ENCODE measurements around the gene PMF1.
"Not testable (repeated sequence)": the region's sequence is repeated elsewhere in the genome, so short reads cannot be mapped to it uniquely, and the experiment has no call there.

The PMF1 gene

DNA sequence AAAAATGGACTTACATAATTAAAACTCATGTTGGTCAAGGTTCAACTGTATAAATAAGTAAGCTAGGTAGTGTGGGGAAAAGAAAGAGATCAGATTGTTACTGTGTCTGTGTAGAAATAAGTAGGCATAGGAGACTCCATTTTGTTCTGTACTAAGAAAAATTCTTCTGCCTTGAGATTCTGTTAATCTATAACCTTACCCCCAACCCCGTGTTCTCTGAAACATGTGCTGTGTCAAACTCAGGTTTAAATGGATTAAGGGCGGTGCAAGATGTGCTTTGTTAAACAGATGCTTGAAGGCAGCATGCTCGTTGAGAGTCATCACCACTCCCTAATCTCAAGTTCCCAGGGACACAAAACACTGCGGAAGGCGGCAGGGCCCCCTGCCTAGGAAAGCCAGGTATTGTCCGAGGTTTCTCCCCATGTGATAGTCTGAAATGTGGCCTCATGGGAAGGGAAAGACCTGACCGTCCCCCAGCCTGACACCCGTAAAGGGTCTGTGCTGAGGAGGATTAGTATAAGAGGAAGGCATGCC lies 31.3 kb upstream of the PMF1 start:
- not testable (repeated sequence) for H3K27me3 ChIP-seq (ENCODE audit: control insufficient read depth, insufficient read depth, low read length); H3K36me3 ChIP-seq (ENCODE audit: control insufficient read depth, insufficient read depth, low read length)
- Histone ChIP-seq H3K27ac (ENCODE audit: low read depth, low read length) (peak overlapping the region; percentile 98), H3K9ac (ENCODE audit: low read length) (peak overlapping the region; percentile 86), H3K4me1 (ENCODE audit: control insufficient read depth, insufficient read depth, low read length) (peaks cover 51% of the 10 kb centered on the region), H3K9me3 (ENCODE audit: control insufficient read depth, insufficient read depth, low read depth, low read length) (peaks cover 11% of the 10 kb centered on the region; the same call in 1 of the 2 replicates), H3K4me3 (ENCODE audit: low read depth, low read length) (peak overlapping the region; percentile 36)

DNA sequence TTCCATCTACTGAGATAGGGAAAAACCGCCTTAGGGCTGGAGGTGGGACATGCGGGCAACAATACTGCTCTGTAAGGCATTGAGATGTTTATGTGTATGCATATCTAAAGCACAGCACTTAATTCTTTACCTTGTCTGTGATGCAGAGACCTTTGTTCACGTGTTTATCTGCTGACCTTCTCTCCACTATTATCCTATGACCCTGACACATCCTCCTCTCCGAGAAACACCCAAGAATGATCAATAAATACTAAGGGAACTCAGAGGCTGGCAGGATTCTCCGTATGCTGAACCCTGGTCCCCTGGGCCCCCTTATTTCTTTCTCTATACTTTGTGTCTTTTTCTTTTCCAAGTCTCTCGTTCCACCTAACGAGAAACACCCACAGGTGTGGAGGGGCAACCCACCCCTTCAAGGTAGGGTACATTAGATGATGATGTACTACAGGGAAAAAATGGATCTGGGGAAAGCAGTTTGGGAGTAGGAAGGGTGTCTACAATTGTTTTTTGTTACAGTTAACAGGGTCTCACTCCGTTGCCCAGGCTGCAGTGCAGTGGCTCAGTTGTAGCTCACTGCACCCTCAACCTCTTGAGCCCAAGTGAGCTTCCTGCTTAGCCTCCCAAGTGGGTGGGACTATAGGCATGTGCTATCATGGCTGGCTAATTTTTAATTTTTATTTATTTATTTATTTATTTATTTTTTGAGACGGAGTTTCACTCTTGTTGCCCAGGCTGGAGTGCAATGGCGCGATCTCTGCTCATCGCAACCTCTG lies 30.6 kb upstream of the PMF1 start:
- peak overlapping the region; percentile 86 for H3K9ac ChIP-seq (ENCODE audit: low read length)

DNA sequence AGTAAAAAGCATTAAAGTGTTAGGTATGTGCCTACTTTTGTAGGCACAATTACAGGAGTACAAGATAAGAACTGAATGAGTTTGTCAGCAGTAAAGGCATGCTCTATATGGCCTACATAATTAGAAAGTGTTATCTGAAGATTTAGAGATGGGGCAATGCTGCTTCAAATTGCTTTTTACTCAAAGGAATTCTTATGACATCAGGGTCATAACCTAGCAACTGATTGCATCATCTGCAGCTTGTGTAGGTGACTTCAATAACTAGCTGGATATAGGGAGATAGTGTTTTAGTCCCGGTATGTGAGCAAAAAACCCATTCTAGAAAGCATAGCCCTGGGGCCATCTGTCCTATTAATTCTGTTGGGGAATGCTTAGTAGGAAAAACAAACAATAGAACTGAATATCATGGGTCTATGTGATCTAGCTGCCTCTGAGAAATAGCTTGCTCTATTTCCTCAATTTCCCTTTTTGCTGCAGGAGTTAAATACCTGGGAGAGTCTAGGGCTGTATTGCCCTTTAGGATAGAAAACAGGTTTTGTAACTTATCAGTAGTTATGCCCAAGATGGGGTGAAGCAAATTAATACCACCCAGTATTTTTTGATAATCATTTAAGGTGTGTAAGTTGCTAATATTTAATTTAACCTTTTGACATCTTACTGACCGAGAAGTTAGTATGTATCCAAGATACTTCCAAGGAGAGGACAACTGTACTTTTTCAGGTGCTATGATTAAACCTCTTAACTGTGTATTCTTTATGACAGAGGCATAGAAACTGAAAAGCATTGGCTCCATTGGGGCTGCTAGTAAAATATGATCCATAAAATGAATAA lies 26.2 kb upstream of the PMF1 start:
- not testable (repeated sequence) for H3K27me3 ChIP-seq (ENCODE audit: control insufficient read depth, insufficient read depth, low read length); H3K4me3 ChIP-seq (ENCODE audit: low read depth, low read length); H3K27ac ChIP-seq (ENCODE audit: low read depth, low read length); H3K36me3 ChIP-seq (ENCODE audit: control insufficient read depth, insufficient read depth, low read length); H3K9ac ChIP-seq (ENCODE audit: low read length)
- peaks cover 11% of the 10 kb centered on the region for H3K4me1 ChIP-seq (ENCODE audit: control insufficient read depth, insufficient read depth, low read length)
- peaks cover 12% of the 10 kb centered on the region for H3K9me3 ChIP-seq (ENCODE audit: control insufficient read depth, insufficient read depth, low read depth, low read length)

More for the DNA sequence above, 30.6 kb upstream of the PMF1 start:
- Histone ChIP-seq H3K4me1 (ENCODE audit: control insufficient read depth, insufficient read depth, low read length) (peaks cover 44% of the 10 kb centered on the region), H3K27ac (ENCODE audit: low read depth, low read length) (peak overlapping the region; percentile 98), H3K9me3 (ENCODE audit: control insufficient read depth, insufficient read depth, low read depth, low read length) (peaks cover 12% of the 10 kb centered on the region; the same call in 1 of the 2 replicates), H3K4me3 (ENCODE audit: low read depth, low read length) (peak overlapping the region; percentile 32)
- H3K27me3 ChIP-seq (ENCODE audit: control insufficient read depth, insufficient read depth, low read length); H3K36me3 ChIP-seq (ENCODE audit: control insufficient read depth, insufficient read depth, low read length): not testable (repeated sequence)

DNA sequence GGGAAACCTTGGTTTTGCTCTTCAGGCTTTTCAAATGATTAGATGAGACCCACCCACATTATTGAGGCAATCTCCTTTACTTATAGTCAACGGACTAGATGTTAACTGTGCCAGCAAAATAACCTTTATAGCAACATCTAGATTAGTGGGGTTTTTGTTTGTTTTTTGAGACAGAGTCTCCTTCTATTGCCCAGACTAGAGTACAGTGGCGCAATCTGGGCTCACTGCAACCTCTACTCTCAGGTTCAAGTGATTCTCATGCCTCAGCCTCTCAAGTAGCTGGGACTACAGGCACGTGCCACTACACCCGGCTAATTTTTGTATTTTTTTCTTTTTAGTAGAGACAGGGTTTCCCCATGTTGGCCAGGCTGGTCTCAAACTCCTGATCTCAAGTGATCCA lies 22.5 kb upstream of the PMF1 start:
- not testable (repeated sequence) for H3K27me3 ChIP-seq (ENCODE audit: control insufficient read depth, insufficient read depth, low read length); H3K27ac ChIP-seq (ENCODE audit: low read depth, low read length); H3K4me3 ChIP-seq (ENCODE audit: low read depth, low read length); H3K36me3 ChIP-seq (ENCODE audit: control insufficient read depth, insufficient read depth, low read length); H3K9ac ChIP-seq (ENCODE audit: low read length)
- H3K4me1 ChIP-seq (ENCODE audit: control insufficient read depth, insufficient read depth, low read length), result peaks cover 14% of the 10 kb centered on the region
- H3K9me3 ChIP-seq (ENCODE audit: control insufficient read depth, insufficient read depth, low read depth, low read length), result peaks cover 12% of the 10 kb centered on the region

DNA sequence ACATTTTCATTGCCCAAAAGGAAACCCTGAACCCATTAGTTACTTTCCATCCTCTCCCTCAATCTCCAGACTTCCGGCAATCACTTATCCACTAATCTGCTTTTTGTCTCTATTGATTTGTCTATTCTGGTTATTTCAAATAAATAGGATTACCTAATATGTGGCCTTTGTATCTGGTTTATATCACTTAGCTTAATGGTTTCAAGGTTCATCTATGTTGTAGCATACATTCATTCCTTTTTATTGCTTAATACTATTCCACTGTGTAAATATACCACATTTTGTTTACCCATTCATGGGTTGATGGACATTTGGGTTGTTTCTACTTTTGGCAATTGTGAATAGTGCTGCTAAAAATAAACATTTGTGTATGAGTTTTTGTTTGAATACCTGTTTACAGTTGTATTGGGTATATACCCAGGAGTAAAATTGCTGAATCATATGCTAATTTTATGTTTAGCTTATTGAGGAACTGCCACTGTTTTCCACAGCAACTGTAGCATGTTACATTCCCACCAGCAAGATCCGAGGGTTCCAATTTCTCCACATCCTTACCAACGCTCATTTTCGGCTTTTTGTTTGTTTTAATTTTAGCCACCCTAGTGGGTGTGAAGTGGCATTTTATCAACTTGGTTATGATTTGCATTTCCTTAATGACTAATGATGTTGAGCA lies 21.4 kb upstream of the PMF1 start:
- H3K27ac ChIP-seq (ENCODE audit: low read depth, low read length), result no peak overlapping the region
- peaks cover 10% of the 10 kb centered on the region for H3K36me3 ChIP-seq (ENCODE audit: control insufficient read depth, insufficient read depth, low read length)
- H3K27me3 ChIP-seq (ENCODE audit: control insufficient read depth, insufficient read depth, low read length), result no peaks in the 10 kb centered on the region
- no peak overlapping the region for H3K4me3 ChIP-seq (ENCODE audit: low read depth, low read length)
- peaks cover 2% of the 10 kb centered on the region for H3K9me3 ChIP-seq (ENCODE audit: control insufficient read depth, insufficient read depth, low read depth, low read length)
- H3K4me1 ChIP-seq (ENCODE audit: control insufficient read depth, insufficient read depth, low read length), result peaks cover 23% of the 10 kb centered on the region
- no peak overlapping the region for H3K9ac ChIP-seq (ENCODE audit: low read length)

DNA sequence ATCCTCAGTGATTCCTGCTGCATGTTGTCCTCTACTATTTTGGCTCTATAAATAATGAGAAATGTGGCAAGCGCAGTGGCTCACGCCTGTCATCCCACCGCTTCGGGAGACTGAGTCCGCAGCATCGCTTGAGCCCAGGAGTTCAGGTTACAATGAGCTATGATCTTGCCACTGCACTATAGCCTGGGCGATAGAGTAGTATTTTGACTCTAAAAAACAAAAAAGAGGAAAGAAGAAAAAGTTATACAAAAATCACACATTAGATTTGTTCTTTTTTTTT lies 19.7 kb upstream of the PMF1 start:
- H3K4me1 ChIP-seq (ENCODE audit: control insufficient read depth, insufficient read depth, low read length), result peaks cover 23% of the 10 kb centered on the region

DNA sequence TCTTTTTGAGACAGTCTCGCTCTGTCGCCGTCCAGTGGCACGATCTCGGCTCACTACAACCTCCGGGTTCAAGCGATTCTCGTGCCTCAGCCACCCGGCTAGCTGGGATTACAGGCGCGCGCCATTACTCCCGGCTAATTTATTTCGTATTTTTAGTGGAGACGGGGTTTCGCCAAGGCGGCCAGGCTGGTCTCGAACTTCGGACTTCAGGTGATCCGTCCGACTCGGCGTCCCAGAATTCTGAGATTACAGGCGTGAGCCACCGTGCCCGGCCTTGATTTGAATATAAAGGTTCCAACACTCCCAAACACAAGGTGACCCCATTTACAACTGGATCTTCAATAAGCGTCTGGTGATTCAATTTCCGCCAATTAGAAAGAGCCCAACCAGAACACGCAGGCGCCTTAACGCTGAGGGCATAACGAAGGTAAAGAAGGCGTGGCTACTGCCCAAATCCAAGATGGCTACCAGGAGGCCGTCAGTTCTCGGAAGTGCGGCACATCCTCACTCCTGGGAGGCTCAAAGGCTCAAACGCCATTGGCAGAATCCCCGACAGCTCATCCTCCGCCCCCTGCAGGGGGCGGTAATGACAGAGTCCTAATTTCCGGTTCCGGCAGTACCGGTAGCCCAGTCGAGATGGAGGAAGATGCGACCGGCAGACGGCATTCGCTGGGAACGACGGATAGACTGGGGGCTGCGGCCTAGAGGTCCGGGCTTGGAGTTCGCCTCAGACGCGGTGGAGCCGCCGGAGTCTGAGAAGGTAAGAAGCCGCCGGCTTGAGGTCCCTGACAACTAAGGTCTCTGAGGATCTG lies 19.1 kb upstream of the PMF1 start, which contains the start of gene SLC25A44:
SLC25A44 (plus strand) TSS at position 617 of the 812 bp plus-strand sequence. CDS start 5,744 bp downstream, outside the sequence.
- H3K4me3 ChIP-seq (ENCODE audit: low read depth, low read length), result peak within 1 kb of the TSS; percentile 98
- H3K27ac ChIP-seq (ENCODE audit: low read depth, low read length), result peak within 1 kb of the TSS; percentile 85
- no peaks in the 10 kb centered on the region; the same call in 1 of the 2 replicates for H3K9me3 ChIP-seq (ENCODE audit: control insufficient read depth, insufficient read depth, low read depth, low read length)
- no peaks in the 10 kb centered on the region for H3K27me3 ChIP-seq (ENCODE audit: control insufficient read depth, insufficient read depth, low read length)
- H3K4me1 ChIP-seq (ENCODE audit: control insufficient read depth, insufficient read depth, low read length), result peaks cover 23% of the 10 kb centered on the region
- peak within 1 kb of the TSS; percentile 77 for H3K9ac ChIP-seq (ENCODE audit: low read length)
- peaks cover 16% of the 10 kb centered on the region for H3K36me3 ChIP-seq (ENCODE audit: control insufficient read depth, insufficient read depth, low read length)

More for the DNA sequence above, 19.7 kb upstream of the PMF1 start:
- peaks cover 16% of the 10 kb centered on the region for H3K36me3 ChIP-seq (ENCODE audit: control insufficient read depth, insufficient read depth, low read length)
- no peaks in the 10 kb centered on the region for H3K27me3 ChIP-seq (ENCODE audit: control insufficient read depth, insufficient read depth, low read length)
- H3K27ac ChIP-seq (ENCODE audit: low read depth, low read length), result peak overlapping the region; percentile 85
- H3K9me3 ChIP-seq (ENCODE audit: control insufficient read depth, insufficient read depth, low read depth, low read length), result no peaks in the 10 kb centered on the region; the same call in 1 of the 2 replicates
- H3K4me3 ChIP-seq (ENCODE audit: low read depth, low read length), result peak overlapping the region; percentile 98
- H3K9ac ChIP-seq (ENCODE audit: low read length), result peak overlapping the region; percentile 77

DNA sequence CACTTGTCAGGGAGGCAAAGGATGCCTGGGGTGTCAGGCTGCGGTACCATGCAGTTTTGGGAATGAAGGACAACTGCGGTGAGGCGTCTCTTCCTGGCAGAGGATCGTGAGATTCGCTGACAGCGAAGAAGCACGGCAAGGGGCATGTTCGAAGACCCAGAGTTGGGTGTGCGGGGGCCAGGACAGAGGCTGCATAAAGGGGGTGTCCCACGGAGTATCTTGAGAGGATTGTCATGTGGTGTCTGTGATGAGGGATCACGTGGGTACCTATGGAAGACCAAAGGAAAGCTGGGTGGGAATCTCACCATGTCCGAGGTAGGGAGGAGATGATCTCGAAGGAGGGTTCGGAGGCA lies 18.5 kb upstream of the PMF1 start:
- Histone ChIP-seq H3K27ac (ENCODE audit: low read depth, low read length) (no peak overlapping the region; the same call in 1 of the 2 replicates), H3K9ac (ENCODE audit: low read length) (peak overlapping the region; percentile 75), H3K27me3 (ENCODE audit: control insufficient read depth, insufficient read depth, low read length) (no peaks in the 10 kb centered on the region), H3K4me1 (ENCODE audit: control insufficient read depth, insufficient read depth, low read length) (peaks cover 23% of the 10 kb centered on the region), H3K4me3 (ENCODE audit: low read depth, low read length) (peak overlapping the region; percentile 98), H3K9me3 (ENCODE audit: control insufficient read depth, insufficient read depth, low read depth, low read length) (no peaks in the 10 kb centered on the region), H3K36me3 (ENCODE audit: control insufficient read depth, insufficient read depth, low read length) (peaks cover 20% of the 10 kb centered on the region)

DNA sequence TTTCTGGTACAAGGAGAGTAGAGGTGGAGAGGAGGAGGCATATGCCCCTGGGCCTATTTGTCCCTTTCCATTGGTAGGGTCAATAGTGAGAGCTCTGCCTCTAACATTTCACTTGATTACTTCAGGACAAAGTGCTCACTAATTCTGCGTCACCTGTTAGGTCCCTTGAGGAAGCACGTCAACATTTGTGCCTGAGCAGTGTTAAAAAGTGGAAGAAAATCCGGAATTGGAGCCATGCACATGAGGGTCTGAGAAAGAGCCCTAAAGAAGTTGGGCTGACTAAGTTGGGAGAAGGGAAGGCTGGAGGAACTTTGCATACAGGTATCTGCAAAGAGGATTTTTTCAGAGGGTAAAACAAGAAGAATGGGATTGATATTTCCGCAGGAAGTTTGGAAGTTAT lies 17.0 kb upstream of the PMF1 start:
- Histone ChIP-seq H3K27ac (ENCODE audit: low read depth, low read length) (no peak overlapping the region), H3K36me3 (ENCODE audit: control insufficient read depth, insufficient read depth, low read length) (peaks cover 33% of the 10 kb centered on the region), H3K9me3 (ENCODE audit: control insufficient read depth, insufficient read depth, low read depth, low read length) (no peaks in the 10 kb centered on the region), H3K9ac (ENCODE audit: low read length) (no peak overlapping the region), H3K27me3 (ENCODE audit: control insufficient read depth, insufficient read depth, low read length) (no peaks in the 10 kb centered on the region), H3K4me3 (ENCODE audit: low read depth, low read length) (no peak overlapping the region), H3K4me1 (ENCODE audit: control insufficient read depth, insufficient read depth, low read length) (peaks cover 23% of the 10 kb centered on the region)

DNA sequence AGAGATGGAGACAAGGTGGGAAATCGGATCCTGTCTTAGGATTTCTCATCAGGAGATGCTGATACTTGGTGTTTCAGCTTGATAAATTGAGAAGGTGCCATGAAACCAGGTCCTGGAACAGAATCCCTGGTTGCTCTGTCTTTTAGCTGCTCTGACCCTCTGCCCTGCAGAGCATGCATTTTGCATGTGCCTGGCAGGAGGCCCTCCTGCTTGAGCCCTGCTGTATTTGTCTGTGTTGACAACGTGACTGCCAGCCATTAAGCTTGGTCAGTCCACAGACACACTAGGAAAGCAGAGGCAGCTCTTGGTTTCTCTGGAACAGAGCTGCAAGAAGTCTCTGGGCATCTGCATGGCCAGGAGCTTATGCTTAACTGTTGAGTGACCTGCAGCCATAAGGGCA lies 16.4 kb upstream of the PMF1 start:
- Histone ChIP-seq H3K36me3 (ENCODE audit: control insufficient read depth, insufficient read depth, low read length) (peaks cover 38% of the 10 kb centered on the region), H3K4me1 (ENCODE audit: control insufficient read depth, insufficient read depth, low read length) (peaks cover 23% of the 10 kb centered on the region), H3K4me3 (ENCODE audit: low read depth, low read length) (no peak overlapping the region), H3K9me3 (ENCODE audit: control insufficient read depth, insufficient read depth, low read depth, low read length) (no peaks in the 10 kb centered on the region), H3K27ac (ENCODE audit: low read depth, low read length) (no peak overlapping the region), H3K27me3 (ENCODE audit: control insufficient read depth, insufficient read depth, low read length) (no peaks in the 10 kb centered on the region), H3K9ac (ENCODE audit: low read length) (no peak overlapping the region)

Data from HUES6 (cell line).